SK-N-SH treated with all-trans-retinoic acid at 6 μM for 48 hours (cell line): ENCODE data around the gene FOXA1.

Source experiments
- CREB5 ChIP-seq: fragments of 250-450 bp; sonication (Bioruptor Pico); IDR thresholded peaks from 2 replicates; pipeline ENCODE4 v1.5.1; 2020; ENCODE audit warnings: low read depth, mild to moderate bottlenecking, moderate library complexity
- ESRRG ChIP-seq: fragments of 250-450 bp; sonication (Bioruptor Pico); IDR thresholded peaks from 2 replicates; pipeline ENCODE4 v1.6.1; 2021; ENCODE audit warnings: mild to moderate bottlenecking
- ISL1 ChIP-seq: fragments of 250-450 bp; sonication (Bioruptor Pico); IDR thresholded peaks from 2 replicates; pipeline ENCODE4 v2.1.2; 2022; ENCODE audit warnings: mild to moderate bottlenecking, moderate library complexity
- ZNF8 ChIP-seq: fragments of 450-650 bp; formaldehyde crosslinking; IDR thresholded peaks from 2 replicates; pipeline ENCODE4 v1.5.0; 2020; ENCODE audit warnings: mild to moderate bottlenecking, moderate library complexity

DNA sequence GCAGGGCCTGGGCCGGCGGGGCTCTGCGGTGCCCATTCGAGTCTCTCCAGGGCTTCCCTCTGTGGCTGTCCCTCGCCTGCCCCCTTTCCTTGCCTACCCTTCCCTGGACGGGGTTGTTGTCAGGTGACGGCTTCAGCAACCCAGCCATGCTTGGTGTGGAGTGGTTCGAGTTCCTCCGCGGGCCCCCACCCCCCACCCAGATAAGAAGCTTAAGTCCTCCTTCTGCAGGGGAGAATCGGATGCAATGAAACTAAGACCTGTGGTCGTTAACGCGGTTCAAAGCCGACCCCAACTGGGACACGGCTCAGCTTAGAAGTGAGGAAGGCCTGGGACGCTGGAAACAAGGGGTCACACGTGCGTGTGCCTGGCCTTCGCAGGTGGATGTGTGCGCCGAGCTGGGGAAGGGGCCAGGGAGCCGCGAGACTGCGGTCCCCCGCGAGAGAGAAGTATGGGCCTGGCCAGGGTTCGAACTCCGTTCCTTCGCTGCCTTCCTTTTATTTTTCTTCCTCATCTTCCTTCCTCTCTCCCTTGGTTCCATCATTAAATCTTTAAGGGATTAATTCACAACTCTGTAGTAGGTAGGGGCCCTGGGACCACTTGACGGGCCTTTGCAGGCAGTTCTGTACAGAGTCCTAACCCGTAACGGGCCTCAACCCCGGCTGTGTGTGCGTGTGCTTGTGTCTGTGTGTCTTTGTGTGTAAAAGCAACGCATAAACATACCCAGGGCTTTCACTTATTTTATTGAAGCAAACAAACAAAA lies 3.9 kb upstream of the FOXA1 start:
- TF ChIP-seq CREB5 (no peak), ESRRG (CRISPR knock-in tag) (no peak), ZNF8 (CRISPR knock-in tag) (no peak), ISL1 (CRISPR knock-in tag) (no peak)
